ENCODE data around the gene ARHGAP21.

The ARHGAP21 gene

GRCh38 chr10:24533981-24534380 lies 189.7 kb downstream of the ARHGAP21 start:
- no peak for DNase-seq

Measured in T-helper 2 cell (primary cell).